Adrenal gland (tissue), 5 donors: ENCODE data around the gene PBX1.

Experiments used
- CTCF ChIP-seq, 6 experiments: fragments of 450-650 bp in 4 of 6; fragments of 200-600 bp in 2 of 6; sonication (generic) in 1 of 6; IDR thresholded peaks; 1 replicate in 5 of 6; 2 replicates in 1 of 6; pipeline versions ENCODE4 v1.5.1 to v1.8.0; 2016 to 2021; ENCODE audit warnings: antibody characterized with exemption in 6 of 6, mild to moderate bottlenecking in 2 of 6, moderate library complexity in 1 of 6
- POLR2A ChIP-seq, 2 donors: fragments of 450-650 bp; IDR thresholded peaks; one replicate each; pipeline ENCODE4 v1.6.1; 2017; ENCODE audit warnings: antibody characterized with exemption in 2 of 2, mild to moderate bottlenecking in 2 of 2, moderate library complexity in 1 of 2
- donor health status: DM: no; HTN: no; CAD: no.

GRCh38 chr1:164670786-164671185 lies 111.8 kb downstream of the PBX1 start:
- no peak for TF ChIP-seq CTCF (IDR thresholded peaks at IDR 0.05)
- no peak for TF ChIP-seq POLR2A (IDR thresholded peaks at IDR 0.05)
